NK-92 treated with Interleukin-12 subunit alpha and Interleukin-12 subunit beta, amount 100 ng/mL, for 24 hours (cell line): ENCODE data around the gene EBF3.

Experiments used
- DNase-seq: peaks from one replicate; lab custom pipeline; 2025; lab: John Stamatoyannopoulos, UW

Gene EBF3

GRCh38 chr10:129837909-129838582 is 126.0 kb downstream of the EBF3 start:
- no peak for DNase-seq

- DNase-seq = no peak
These were observed 127.8 kb downstream of the EBF3 start for GRCh38 chr10:129836253-129836652.

DNA sequence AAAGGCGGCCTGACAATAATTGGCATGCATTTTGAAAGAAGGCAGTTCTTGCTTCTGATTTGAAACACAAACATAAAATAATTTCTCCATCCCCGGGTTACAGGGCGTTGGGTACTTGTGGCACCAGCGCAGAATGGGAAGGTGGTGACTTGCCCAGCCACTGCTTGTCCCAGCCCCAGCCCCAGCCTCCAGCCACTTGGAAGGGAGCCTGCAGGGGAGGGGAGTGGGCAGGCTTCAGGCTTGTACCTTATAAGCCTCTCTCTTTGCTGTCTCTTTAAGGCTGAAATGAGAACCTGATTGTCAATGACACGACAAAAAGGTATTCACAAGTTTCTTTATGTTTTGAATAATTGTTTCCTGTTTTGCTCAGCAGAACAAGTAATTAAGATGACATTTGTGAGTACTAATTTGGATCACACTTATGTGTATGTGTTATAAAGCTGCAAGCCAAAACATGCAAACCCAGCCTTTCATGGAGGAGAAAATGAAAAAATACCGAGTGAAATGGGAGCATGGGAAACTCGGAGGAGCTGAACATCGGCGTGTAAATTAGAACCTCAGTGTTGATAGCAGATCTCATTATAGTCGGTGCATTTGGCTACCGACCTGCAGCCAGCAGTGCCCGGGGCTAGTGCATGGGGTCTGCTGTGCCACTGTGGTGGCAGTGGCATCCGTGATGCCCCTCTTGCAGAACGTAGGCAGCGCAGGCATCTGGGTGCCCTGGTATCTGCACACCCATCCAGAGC is 129.9 kb downstream of the EBF3 start:
- DNase-seq = no peak

- DNase-seq = no peak
These were observed 130.6 kb downstream of the EBF3 start for GRCh38 chr10:129833468-129833950.

GRCh38 chr10:129832573-129833467 is 131.3 kb downstream of the EBF3 start:
- DNase-seq = no peak

DNA sequence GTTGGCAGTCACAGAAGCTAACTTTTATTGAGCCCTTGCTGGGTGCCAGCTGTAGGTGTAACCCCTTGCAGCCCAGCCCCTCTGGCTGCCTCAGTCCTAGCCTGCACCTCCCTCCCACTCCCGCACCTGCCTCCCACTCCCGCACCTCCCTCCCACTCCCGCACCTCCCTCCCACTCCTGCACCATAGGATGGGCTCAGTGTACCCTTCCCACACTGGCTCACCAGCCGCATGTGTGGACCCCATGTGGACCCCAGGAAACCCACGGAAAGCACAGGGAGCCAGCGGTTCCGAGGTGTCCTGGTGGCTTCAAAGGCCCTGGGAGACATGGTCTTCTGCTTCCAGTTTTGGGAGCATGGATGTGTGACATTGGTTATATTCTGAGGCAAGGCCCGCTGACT is 132.9 kb downstream of the EBF3 start:
- no peak for DNase-seq

DNA sequence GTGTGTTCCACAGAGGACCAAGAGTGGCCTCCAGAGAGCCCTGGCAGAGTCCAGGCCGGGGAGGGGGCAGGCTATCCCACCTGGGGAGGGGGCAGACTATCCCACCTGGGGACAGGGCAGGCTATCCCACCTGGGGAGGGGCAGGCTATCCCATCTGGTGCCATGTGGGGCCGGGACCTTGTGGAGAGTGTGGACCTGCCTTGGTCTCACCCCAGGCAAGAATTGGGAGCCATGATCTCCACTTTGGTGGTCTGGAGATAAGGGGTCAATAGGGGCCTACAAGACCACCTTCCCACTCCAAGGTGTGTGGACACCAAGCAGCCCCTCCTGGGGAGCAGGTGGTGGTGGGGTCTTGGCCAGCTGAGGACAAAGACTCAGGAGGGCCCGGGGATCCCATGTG is 138.2 kb downstream of the EBF3 start:
- no peak for DNase-seq

DNA sequence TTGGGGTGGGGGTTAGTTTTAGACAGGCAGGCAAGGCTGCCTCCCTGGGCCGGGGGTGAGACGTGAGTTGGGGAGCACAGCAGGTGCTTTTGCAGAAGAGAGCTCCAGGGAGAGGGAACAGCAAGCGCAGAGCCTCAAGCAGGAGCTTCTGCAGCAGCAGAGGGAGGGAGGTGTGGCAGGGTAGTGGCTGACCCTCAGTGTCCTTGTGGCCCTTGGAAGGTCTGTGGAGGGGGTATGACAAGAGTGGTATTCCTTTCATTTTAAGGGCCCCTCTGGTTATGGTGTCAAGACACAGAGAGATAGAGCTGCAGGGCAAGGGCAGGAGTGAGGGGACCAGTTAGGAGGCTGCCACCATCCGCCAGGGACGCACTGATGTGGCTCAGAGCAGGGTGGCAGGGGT is 138.9 kb downstream of the EBF3 start:
- DNase-seq = no peak

- DNase-seq = no peak
These were observed 143.6 kb downstream of the EBF3 start for GRCh38 chr10:129820451-129820850.

- no peak for DNase-seq
These were observed 147.4 kb downstream of the EBF3 start for GRCh38 chr10:129816656-129817045.

DNA sequence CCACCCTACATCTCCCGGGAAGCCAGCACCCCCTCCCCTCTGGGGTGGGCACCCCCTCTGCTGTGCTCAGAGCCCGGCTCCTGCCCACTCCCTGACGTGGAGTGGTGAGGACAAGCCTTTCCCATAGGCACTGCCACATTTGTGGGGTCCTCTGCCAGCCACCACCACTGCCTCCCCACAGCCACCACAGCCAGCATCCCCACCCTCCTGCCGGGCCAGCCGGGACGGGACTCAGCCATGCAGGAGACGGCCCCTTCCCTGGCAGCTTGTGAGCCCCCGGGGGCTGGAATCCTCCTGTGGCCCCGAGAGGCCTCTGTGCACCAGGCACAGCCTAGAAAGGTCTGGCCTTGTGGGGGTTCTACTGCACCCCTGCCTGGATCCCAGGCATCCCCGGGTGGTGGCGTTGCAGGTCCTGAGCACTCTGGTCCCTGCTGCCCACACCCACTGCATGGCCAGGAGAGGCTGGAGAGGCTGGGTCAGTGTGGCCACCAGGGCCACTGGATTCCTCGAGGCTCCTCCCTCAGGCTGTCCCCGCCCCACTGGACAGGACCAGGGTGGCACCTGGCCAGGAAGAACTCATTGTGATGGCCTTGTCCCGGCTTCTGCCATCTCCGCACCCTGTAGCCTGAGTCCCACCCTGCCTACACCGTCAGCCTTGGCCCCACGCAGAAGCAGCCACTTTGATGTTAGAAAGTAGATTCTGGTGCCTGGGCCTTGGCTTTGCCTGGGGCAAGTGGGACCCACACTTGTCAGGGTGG is 148.0 kb downstream of the EBF3 start:
- no peak for DNase-seq

- DNase-seq = no peak
These were observed 149.1 kb downstream of the EBF3 start for GRCh38 chr10:129814681-129815646.

DNA sequence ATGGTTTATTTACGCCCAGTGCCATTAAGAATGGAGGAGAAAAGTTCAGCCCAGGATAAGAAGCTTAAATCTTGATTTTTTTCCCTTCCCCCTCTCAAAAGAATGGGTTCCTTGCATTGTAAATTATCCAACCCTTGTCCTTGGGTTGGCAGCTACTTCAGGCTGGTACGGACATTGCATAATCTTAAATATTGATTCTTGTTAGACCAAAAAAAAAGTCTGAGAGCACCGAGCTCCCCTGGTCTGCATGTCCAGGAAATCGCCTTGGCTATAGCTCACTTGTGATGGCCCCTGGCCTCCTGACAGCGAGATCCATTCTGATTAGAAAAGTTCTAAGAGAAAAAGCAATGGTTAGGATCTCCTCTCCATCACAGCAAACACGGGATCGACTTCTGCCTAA is 151.7 kb downstream of the EBF3 start:
- no peak for DNase-seq

- no peak for DNase-seq
These were observed 152.9 kb downstream of the EBF3 start for GRCh38 chr10:129811208-129811607.

GRCh38 chr10:129809841-129810240 is 154.2 kb downstream of the EBF3 start:
- no peak for DNase-seq

DNA sequence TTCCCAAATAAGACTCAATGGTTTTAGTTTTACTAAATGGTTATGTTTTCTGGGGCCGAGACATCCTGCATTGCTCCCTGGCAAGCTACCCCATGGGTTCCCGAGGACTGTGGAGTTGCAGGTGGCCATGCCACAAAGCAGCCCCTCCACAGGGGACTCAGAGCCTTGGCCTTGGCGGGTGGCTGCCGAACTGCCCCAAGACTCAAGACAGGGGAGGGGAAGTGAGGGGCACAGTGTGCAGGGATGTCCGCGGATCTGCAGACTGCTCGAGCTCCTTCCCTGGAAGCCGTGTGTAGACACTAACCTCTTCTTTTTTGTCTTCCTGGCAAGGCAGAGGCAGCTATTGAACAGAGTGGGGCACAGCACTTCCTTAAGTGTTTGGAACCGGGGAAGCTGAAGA is 154.6 kb downstream of the EBF3 start:
- no peak for DNase-seq

DNA sequence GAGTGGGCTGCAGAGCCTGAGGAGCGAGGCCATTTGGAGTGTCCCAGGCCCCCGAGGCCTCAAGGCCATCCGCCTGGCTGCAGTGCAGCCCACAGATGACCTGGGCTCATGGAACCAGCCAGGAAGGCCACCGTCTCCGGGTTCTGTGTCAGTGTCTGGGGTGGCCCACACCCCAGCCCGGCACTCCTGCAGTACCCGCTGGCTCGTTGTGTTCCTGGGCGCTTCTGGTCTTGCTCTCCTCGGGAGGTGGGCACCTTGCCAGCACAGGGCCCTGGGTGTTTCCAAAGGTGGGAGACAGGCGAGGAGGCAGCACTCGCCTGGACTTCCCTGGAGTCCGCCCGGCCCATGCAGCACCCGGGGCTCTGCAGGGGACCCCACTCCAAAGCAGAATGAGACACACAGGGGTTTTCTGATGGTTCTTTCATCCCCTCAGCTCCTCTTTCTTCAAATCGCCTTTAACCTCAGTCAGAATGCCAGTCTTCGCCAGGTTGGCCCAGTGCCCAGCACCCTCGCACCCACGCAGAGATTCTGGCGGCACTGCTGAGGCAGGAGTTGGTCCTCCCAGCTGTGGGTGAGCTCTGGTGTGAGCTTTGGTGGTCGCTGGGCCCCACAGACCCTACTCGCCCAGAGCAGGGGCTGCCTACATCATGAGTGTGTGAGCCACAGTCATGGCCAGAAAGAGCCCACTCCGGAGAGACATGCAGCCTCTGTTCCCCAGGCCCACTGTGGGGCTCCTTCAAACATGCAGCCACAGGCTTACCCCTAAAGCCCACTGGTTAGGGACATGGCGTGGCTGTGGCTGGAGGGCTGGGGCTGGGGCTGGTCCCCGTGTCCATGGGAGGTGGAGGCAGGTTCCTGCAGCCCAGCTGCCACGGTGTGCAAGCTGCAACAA is 155.7 kb downstream of the EBF3 start:
- DNase-seq = no peak

DNA sequence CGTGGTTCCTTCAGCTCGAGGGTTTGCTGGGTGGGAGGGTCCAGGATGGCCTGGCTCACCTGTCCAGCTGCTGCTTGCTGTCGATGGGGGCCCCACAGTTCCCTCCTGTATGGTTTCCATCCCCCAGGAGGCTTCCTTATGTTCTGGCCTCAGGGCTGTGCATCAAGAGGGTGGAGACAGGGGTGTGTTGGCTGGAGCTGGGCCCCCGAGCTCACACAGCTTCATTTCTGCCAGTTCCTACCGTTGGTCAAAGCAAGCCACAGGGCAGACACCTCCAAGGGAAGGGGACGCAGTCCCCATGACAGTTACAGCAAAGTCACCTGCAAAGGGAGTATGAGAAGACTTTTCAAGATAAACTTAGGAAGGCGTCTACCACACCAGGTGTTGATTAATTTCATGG is 156.9 kb downstream of the EBF3 start:
- no peak for DNase-seq

- DNase-seq = no peak
These were observed 163.2 kb downstream of the EBF3 start for GRCh38 chr10:129800796-129801340.
